ENCODE results near the gene JADE3. TPM values are rescaled to one million over a fixed set of nuclear protein-coding genes. Genes with fewer than 3 reads are reported as not detected.

The JADE3 gene
- total RNA-seq, 1 experiment from 2014 or later: 20.2 TPM

DNA sequence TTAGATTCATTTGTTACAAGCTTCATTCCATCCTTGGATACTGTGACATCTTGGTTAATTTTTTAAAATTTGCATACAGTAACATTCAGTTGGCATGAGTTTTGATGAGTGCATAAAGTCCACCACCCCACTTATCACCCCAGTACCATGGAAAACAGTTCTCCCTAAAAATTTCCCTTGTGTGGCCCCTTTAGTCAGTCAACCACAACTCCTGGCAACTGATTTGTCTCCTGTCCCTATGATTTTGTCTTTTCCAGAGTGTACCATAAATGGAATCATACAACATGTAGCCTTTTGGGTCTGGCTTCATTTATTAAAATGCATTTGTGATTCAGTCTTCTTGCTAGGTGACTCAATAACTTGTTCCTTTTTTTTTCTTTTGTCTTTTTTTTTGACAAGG is 45.5 kb upstream of the JADE3 start:
- no peak overlapping the region for H3K14ac ChIP-seq (ENCODE audit: insufficient read depth, low read length)
- no peak overlapping the region for H3K27ac Mint-ChIP-seq
- no peak overlapping the region for H3K56ac ChIP-seq (ENCODE audit: insufficient read length, low read depth, low read length)
- H3K23ac ChIP-seq (ENCODE audit: insufficient read length, low read depth, low read length): no peak overlapping the region
- H3K9me3 Mint-ChIP-seq: peaks cover 60 to 62% of the 10 kb centered on the region in 2 experiments
- H3K27me3 ChIP-seq (ENCODE audit: insufficient read depth, low read length): no peaks in the 10 kb centered on the region
- no peak overlapping the region for H2BK120ac ChIP-seq (ENCODE audit: low read depth, low read length, poor library complexity, severe bottlenecking)
- TF ChIP-seq, protein P1, sequence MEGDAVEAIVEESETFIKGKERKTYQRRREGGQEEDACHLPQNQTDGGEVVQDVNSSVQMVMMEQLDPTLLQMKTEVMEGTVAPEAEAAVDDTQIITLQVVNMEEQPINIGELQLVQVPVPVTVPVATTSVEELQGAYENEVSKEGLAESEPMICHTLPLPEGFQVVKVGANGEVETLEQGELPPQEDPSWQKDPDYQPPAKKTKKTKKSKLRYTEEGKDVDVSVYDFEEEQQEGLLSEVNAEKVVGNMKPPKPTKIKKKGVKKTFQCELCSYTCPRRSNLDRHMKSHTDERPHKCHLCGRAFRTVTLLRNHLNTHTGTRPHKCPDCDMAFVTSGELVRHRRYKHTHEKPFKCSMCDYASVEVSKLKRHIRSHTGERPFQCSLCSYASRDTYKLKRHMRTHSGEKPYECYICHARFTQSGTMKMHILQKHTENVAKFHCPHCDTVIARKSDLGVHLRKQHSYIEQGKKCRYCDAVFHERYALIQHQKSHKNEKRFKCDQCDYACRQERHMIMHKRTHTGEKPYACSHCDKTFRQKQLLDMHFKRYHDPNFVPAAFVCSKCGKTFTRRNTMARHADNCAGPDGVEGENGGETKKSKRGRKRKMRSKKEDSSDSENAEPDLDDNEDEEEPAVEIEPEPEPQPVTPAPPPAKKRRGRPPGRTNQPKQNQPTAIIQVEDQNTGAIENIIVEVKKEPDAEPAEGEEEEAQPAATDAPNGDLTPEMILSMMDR (conservative IDR thresholded peaks at IDR 0.05): no peak
- H3K27me3 Mint-ChIP-seq (ENCODE audit: low read depth): no peaks in the 10 kb centered on the region
- H4K20me1 ChIP-seq (ENCODE audit: control insufficient read depth, insufficient read depth, insufficient read length): no peaks in the 10 kb centered on the region
- no peak overlapping the region for H3T11ph ChIP-seq (ENCODE audit: low read length)
- H3K79me1 ChIP-seq (ENCODE audit: insufficient read depth, low read depth, low read length, poor library complexity, severe bottlenecking): no peaks in the 10 kb centered on the region
- no peak overlapping the region for H3K18ac ChIP-seq (ENCODE audit: insufficient read length, low read depth, low read length)
- no peaks in the 10 kb centered on the region for H3K9me3 ChIP-seq (ENCODE audit: control insufficient read depth, low read depth, low read length)
- H4K8ac ChIP-seq (replicated peaks; ENCODE audit: insufficient read length, low read depth, low read length): no peak overlapping the region
- no peak overlapping the region for H3K27ac ChIP-seq (ENCODE audit: insufficient read length, low read depth, low read length)
- H2BK12ac ChIP-seq (ENCODE audit: insufficient read length, low read depth, low read length): no peak overlapping the region
- H4K91ac ChIP-seq (ENCODE audit: insufficient read length, low read depth, low read length): no peak overlapping the region
- H3K4me2 ChIP-seq (ENCODE audit: insufficient read depth, insufficient read length, low read length): no peak overlapping the region
- H3K4me3 Mint-ChIP-seq: no peak overlapping the region
- no peak overlapping the region for H2AK5ac ChIP-seq (ENCODE audit: insufficient read length, low read length)
- no peaks in the 10 kb centered on the region for H3K4me1 ChIP-seq (ENCODE audit: insufficient read depth, low read length)
- no peak overlapping the region for H2BK5ac ChIP-seq (ENCODE audit: insufficient read length, low read length)
- H3K36me3 Mint-ChIP-seq (ENCODE audit: insufficient read depth in 1 of 3, low read depth in 3 of 3): peaks cover 8 to 28% (median 15%) of the 10 kb centered on the region in 3 experiments
- H3K79me2 ChIP-seq (ENCODE audit: insufficient read depth, low read length): no peaks in the 10 kb centered on the region
- no peak overlapping the region for H4K5ac ChIP-seq (ENCODE audit: insufficient read length, low read depth, low read length)
- no peaks in the 10 kb centered on the region for H3K23me2 ChIP-seq (ENCODE audit: insufficient read length, low read depth, low read length, poor library complexity, severe bottlenecking)
- no peak overlapping the region for H2BK20ac ChIP-seq (ENCODE audit: low read depth, low read length, poor library complexity, severe bottlenecking)
- no peaks in the 10 kb centered on the region for H3K4me1 Mint-ChIP-seq
- no peak overlapping the region for H2AFZ ChIP-seq (ENCODE audit: low read length)
- DNase-seq: no peak
- no peak overlapping the region for H3K9ac ChIP-seq (ENCODE audit: extremely low read depth, insufficient read length, low read length)
- H3K4ac ChIP-seq (ENCODE audit: low read depth, low read length): no peak overlapping the region
- H2BK15ac ChIP-seq (ENCODE audit: low read depth, low read length): no peak overlapping the region

Measured in H9 (cell line).